GM10266 (cell line): ENCODE results near the gene SYPL2.

Experiments
- DNase-seq: peaks from one replicate; pipeline ENCODE4 v3.0.0; 2012; ENCODE audit errors: extremely low spot score
- TF ChIP-seq, protein P1 (sequence below): IDR thresholded peaks from 2 replicates; pipeline ENCODE4 v1.5.1; 2012; ENCODE audit warnings: mild to moderate bottlenecking, low read depth; ENCODE audit not compliant: control insufficient read depth, insufficient read depth; ENCODE audit errors: missing control alignments

The SYPL2 gene

DNA sequence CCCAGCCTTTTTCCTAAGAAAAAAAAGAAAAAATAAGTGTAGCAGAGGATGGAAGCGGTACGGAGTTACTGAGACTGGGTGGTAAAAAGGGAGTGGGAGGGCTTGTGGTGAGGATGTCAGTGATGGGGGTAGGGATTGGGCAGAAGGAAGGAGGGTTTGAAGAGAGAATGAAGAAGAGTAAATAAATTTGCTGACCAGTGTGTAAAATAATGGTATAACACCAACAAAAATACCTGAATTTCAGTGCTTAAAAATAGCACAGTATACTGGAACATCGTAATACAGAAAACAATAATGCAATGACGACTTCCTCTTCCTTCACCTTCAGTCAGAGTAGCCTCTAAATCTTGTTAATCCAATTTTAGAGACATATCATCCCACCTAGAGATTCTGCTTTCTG is 18.8 kb upstream of the SYPL2 start:
- TF ChIP-seq, protein P1, sequence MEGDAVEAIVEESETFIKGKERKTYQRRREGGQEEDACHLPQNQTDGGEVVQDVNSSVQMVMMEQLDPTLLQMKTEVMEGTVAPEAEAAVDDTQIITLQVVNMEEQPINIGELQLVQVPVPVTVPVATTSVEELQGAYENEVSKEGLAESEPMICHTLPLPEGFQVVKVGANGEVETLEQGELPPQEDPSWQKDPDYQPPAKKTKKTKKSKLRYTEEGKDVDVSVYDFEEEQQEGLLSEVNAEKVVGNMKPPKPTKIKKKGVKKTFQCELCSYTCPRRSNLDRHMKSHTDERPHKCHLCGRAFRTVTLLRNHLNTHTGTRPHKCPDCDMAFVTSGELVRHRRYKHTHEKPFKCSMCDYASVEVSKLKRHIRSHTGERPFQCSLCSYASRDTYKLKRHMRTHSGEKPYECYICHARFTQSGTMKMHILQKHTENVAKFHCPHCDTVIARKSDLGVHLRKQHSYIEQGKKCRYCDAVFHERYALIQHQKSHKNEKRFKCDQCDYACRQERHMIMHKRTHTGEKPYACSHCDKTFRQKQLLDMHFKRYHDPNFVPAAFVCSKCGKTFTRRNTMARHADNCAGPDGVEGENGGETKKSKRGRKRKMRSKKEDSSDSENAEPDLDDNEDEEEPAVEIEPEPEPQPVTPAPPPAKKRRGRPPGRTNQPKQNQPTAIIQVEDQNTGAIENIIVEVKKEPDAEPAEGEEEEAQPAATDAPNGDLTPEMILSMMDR = no peak
- no peak for DNase-seq

DNA sequence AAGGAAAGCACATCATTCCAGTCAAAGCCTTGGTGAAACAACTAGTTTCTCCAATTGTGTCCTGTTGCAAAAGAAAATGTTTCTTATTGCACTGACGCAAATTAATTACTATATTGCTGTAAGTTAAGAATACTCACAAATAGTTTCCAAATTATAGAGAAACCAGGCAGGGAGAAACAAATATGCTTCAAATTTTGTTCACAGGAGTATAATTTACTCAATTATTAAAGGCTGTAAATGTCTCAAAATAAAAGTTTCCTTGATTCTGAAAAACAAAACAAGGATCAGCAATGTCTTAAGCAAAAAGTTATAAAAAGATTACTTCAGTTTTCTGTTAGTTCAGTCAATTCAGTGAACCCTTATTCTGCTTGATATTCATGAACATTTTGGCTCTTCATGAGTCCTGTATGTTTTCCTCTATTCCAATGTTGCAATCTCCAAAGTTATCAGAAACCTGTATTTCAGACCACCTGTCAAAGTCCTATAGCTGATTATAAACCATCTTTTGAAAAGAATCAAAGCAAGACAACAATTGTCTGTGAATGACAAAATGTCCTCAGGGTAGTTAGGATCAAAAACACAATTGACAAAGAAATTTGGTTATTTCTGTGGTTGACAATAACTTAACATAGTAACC is 11.7 kb upstream of the SYPL2 start:
- TF ChIP-seq, protein P1 = no peak
- DNase-seq = no peak

DNA sequence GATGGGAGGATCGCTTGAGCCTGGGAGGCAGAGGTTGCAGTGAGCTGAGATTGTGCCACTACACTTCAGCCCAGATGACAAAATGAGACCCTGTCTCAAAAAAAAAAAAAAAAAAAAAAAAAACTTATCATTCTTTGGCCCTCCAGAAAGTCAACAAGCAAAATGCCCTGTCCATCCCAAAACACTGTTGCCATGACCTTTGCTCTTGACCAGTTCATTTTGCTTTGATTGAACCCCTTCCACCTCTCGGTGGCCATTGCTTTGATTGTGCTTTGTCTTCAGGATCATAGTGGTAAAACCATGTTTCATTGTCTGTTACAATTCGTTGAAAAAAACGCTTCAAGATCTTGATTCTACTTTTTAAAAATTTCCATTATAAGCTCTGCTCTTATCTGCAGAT is 8.5 kb upstream of the SYPL2 start:
- DNase-seq = no peak
- TF ChIP-seq, protein P1 = no peak

DNA sequence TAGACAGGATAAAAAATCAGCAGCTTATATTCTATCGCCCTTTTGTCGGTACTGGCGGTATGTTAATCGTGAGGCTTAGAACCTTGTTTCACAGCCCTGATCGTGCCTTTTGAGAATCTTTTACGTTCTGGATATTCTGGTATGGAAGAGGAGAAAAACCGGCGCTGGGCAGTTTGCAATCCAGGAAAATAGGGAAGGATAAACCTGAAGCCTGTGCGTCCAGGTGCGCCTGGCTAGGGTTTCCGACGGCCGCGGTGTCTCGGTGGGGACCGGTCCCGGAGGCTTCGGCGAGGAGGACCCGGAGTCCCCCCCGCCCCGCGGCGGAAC is 258 bp upstream of the SYPL2 start:
- no peak for DNase-seq
- TF ChIP-seq, protein P1 = no peak

DNA sequence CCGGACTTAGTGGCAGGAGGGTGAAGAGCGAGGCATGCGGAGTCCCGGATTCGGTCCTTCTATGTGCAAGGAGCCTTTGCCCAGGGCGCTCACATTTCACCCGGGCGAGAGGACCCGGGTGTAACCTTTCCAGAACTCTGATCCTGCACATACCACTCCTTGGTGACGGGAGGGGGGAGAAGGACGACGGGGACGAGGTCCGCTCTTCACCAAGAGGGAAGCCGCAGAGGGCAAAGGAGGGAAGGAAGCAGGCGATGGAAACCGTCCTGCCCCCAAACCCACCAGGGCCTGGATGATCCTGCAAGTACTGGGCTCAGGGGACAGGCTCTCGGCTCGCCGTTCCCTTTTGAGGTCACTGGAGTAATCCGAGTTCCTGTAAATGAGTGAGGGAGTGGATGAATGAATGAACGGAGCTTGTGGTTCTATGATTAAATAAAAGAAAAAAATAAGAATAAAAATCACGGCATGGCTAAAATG is 993 bp downstream of the SYPL2 start:
- TF ChIP-seq, protein P1 = no peak
- no peak for DNase-seq

GRCh38 chr1:109468061-109468460 is 1.7 kb downstream of the SYPL2 start:
- DNase-seq = no peak
- TF ChIP-seq, protein P1 = no peak

DNA sequence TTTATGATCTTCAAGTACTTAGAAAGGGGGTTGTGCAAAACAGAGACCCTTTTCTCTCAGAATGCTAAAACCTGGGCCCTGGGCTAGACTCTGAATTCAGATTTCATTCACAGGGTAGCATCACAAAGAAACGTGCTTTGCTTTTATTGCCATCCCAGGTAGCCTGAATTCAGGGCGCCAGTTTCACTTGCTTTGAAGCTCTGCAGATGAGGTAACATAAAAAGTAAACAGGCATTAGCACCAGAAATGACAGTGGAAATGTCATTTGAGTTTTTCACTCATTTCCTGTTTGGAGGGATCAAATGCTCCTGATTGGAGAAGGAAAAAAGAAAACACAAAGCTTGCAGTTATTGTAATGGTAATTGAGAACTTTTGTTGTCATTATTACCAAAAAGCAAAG is 2.6 kb downstream of the SYPL2 start:
- TF ChIP-seq, protein P1 = no peak
- DNase-seq = no peak
